GM21619 (cell line): ENCODE data around the gene PDCD5.

Source experiments
- ATAC-seq: cut with Tn5 transposase; IDR thresholded peaks from one replicate; pipeline ENCODE4 v1.9.1; 2021; ENCODE audit not compliant: unreplicated experiment

PDCD5 gene

DNA sequence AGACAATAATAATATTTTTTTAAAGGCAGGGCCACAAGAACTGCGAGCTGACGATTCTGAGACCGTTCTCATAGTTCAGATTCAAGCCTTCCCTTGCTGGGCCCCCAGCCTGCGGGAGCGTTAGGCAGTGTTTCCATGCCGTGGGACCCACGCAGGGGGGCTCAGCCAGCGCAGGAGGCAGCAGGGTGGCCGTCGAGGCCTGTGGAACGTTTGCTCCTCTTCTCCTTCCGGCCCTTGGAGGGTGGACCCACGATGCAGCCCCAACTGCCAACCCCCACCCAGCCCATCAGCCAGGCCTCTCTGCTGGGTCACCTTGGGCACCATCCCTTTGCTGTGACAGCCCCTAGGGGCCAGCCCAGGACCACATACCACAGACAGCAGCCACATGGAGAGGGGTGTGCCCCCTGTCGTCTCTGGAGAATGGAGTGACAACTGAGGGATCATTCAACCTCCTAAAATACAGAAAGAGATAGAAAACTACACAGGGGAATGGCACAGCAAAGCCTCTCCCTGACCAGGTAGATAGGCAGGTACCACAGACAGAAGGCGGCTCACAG lies 46.8 kb downstream of the PDCD5 start:
- ATAC-seq, result no peak

- no peak for ATAC-seq
These were observed 49.3 kb downstream of the PDCD5 start for GRCh38 chr19:32630338-32630737.

GRCh38 chr19:32631381-32631780 lies 50.4 kb downstream of the PDCD5 start:
- no peak for ATAC-seq
